Neural progenitor cell (in vitro differentiated cells): ENCODE data around the gene NSRP1. TPM values are rescaled to one million over a fixed set of nuclear protein-coding genes. Genes with fewer than 3 reads are reported as not detected.

Source experiments
- DNase-seq: peaks from one replicate; pipeline ENCODE4 v3.0.0-alpha.2; 2016; ENCODE audit warnings: low spot score
- H2AFZ ChIP-seq: fragments of 200-600 bp; sonication (generic); replicated peaks from 2 replicates; pipeline ENCODE4 v1.6.1; 2016; ENCODE audit warnings: antibody characterized with exemption
- H3F3A ChIP-seq: fragments of 200-600 bp; sonication (generic); 2 replicates; pipeline ENCODE4 v1.6.1; 2016; ENCODE audit warnings: antibody characterized with exemption, low read depth
- H3K27ac ChIP-seq: fragments of 200-600 bp; sonication (generic); 2 replicates; pipeline ENCODE4 v1.5.1; 2016; ENCODE audit warnings: mild to moderate bottlenecking
- H3K27me3 ChIP-seq: fragments of 200-600 bp; sonication (generic); 2 replicates; pipeline ENCODE4 v1.6.1; 2016; ENCODE audit warnings: mild to moderate bottlenecking, moderate library complexity
- H3K36me3 ChIP-seq: fragments of 200-600 bp; sonication (generic); 2 replicates; pipeline ENCODE4 v1.5.1; 2016
- H3K4me1 ChIP-seq: fragments of 200-600 bp; sonication (generic); 2 replicates; pipeline ENCODE4 v1.6.1; 2016; ENCODE audit warnings: mixed run types
- H3K4me2 ChIP-seq: fragments of 200-600 bp; sonication (generic); 2 replicates; pipeline ENCODE4 v1.6.1; 2016
- H3K4me3 ChIP-seq: fragments of 200-600 bp; sonication (generic); 2 replicates; pipeline ENCODE4 v1.5.1; 2016
- H3K79me2 ChIP-seq: fragments of 200-600 bp; sonication (generic); 2 replicates; pipeline ENCODE4 v1.6.1; 2016; ENCODE audit warnings: low read depth
- H3K9ac ChIP-seq: fragments of 200-600 bp; sonication (generic); 2 replicates; pipeline ENCODE4 v1.6.1; 2016
- H3K9me3 ChIP-seq: fragments of 200-600 bp; sonication (generic); 2 replicates; pipeline ENCODE4 v1.5.1; 2016; ENCODE audit warnings: low read depth
- H4K20me1 ChIP-seq: fragments of 200-600 bp; sonication (generic); 2 replicates; pipeline ENCODE4 v1.6.1; 2016; ENCODE audit warnings: low read depth
- H3K27ac Mint-ChIP-seq: 3 replicates; pipeline ENCODE4 v1.8.0; 2021; ENCODE audit warnings: mixed read lengths
- H3K27me3 Mint-ChIP-seq: 2 replicates; pipeline ENCODE4 v1.8.0; 2022; ENCODE audit warnings: low read depth, mild to moderate bottlenecking, inconsistent platforms, moderate library complexity, mixed read lengths; ENCODE audit not compliant: insufficient read depth
- H3K36me3 Mint-ChIP-seq: 3 replicates; pipeline ENCODE4 v1.8.0; 2021; ENCODE audit warnings: mixed read lengths
- H3K4me1 Mint-ChIP-seq: 3 replicates; pipeline ENCODE4 v1.8.0; 2021; ENCODE audit warnings: mixed read lengths
- H3K4me3 Mint-ChIP-seq: 3 replicates; pipeline ENCODE4 v1.8.0; 2021; ENCODE audit warnings: mild to moderate bottlenecking, moderate library complexity, mixed read lengths
- H3K9me3 Mint-ChIP-seq: 3 replicates; pipeline ENCODE4 v1.8.0; 2020; ENCODE audit warnings: mixed read lengths
- CTCF ChIP-seq: fragments of 200-600 bp; sonication (generic); IDR thresholded peaks from 2 replicates; pipeline ENCODE4 v1.5.1; 2017; ENCODE audit warnings: antibody characterized with exemption, mild to moderate bottlenecking
- EZH2 ChIP-seq: fragments of 200-600 bp; sonication (generic); IDR thresholded peaks from 2 replicates; pipeline ENCODE4 v1.6.1; 2017; ENCODE audit warnings: antibody characterized with exemption, mild to moderate bottlenecking, moderate library complexity
- EZH2phosphoT487 ChIP-seq: fragments of 200-600 bp; sonication (generic); IDR thresholded peaks from 2 replicates; pipeline ENCODE4 v1.6.1; 2017; ENCODE audit warnings: antibody characterized with exemption
- total RNA-seq: library from RNA; depleted of rRNA; stranded (reverse); fragments of >200 nt; gene quantifications from 2 replicates; pipeline ENCODE4 v1.2.3, GENCODE V29; 2015; ENCODE audit warnings: low replicate concordance

Gene NSRP1
- total RNA-seq, 1 donor from 2014 or later: 14.8 TPM

- Histone ChIP-seq H3K4me1 (no peaks in the 10 kb centered on the region), H3K79me2 (peaks cover 5% of the 10 kb centered on the region), H3F3A (no peaks in the 10 kb centered on the region), H3K27me3 (no peaks in the 10 kb centered on the region), H3K4me2 (no peak overlapping the region), H3K36me3 (peaks cover 18% of the 10 kb centered on the region), H3K27ac (no peak overlapping the region), H3K9me3 (no peaks in the 10 kb centered on the region), H2AFZ (no peak overlapping the region), H4K20me1 (peaks cover 8% of the 10 kb centered on the region), H3K9ac (no peak overlapping the region), H3K4me3 (no peak overlapping the region)
- H3K4me3 Mint-ChIP-seq: no peak overlapping the region
- DNase-seq: no peak
- no peaks in the 10 kb centered on the region for H3K27me3 Mint-ChIP-seq
- H3K36me3 Mint-ChIP-seq: peaks cover 8% of the 10 kb centered on the region
- TF ChIP-seq CTCF (no peak), EZH2phosphoT487 (no peak), EZH2 (no peak)
- no peak overlapping the region for H3K27ac Mint-ChIP-seq
- H3K9me3 Mint-ChIP-seq: no peaks in the 10 kb centered on the region
- no peaks in the 10 kb centered on the region for H3K4me1 Mint-ChIP-seq
These were observed 57.9 kb downstream of the NSRP1 start for GRCh38 chr17:30174556-30174955.

GRCh38 chr17:30176855-30177254, 60.2 kb downstream of the NSRP1 start:
- Histone ChIP-seq H3K27me3 (no peaks in the 10 kb centered on the region), H3K4me1 (no peaks in the 10 kb centered on the region), H2AFZ (no peak overlapping the region), H3K4me2 (no peak overlapping the region), H3F3A (no peaks in the 10 kb centered on the region), H3K79me2 (no peaks in the 10 kb centered on the region), H3K4me3 (no peak overlapping the region), H3K9me3 (no peaks in the 10 kb centered on the region), H3K36me3 (peaks cover 25% of the 10 kb centered on the region), H3K9ac (no peak overlapping the region), H4K20me1 (no peaks in the 10 kb centered on the region), H3K27ac (no peak overlapping the region)
- Mint-ChIP-seq H3K4me3 (no peak overlapping the region), H3K36me3 (peaks cover 11% of the 10 kb centered on the region), H3K9me3 (no peaks in the 10 kb centered on the region), H3K4me1 (no peaks in the 10 kb centered on the region), H3K27me3 (no peaks in the 10 kb centered on the region), H3K27ac (no peak overlapping the region)
- TF ChIP-seq EZH2phosphoT487 (no peak), CTCF (no peak), EZH2 (no peak)
- no peak for DNase-seq

- peaks cover 31% of the 10 kb centered on the region for H3K36me3 Mint-ChIP-seq
- peaks cover 12% of the 10 kb centered on the region for H3F3A ChIP-seq
These were observed 70.1 kb downstream of the NSRP1 start for GRCh38 chr17:30186761-30187160.

More at GRCh38 chr17:30186761-30187160, 70.1 kb downstream of the NSRP1 start:
- Histone ChIP-seq H3K9me3 (no peaks in the 10 kb centered on the region), H4K20me1 (no peaks in the 10 kb centered on the region), H2AFZ (no peak overlapping the region), H3K4me1 (no peaks in the 10 kb centered on the region), H3K9ac (no peak overlapping the region), H3K4me2 (no peak overlapping the region), H3K36me3 (peaks cover 15% of the 10 kb centered on the region), H3K27ac (no peak overlapping the region), H3K27me3 (no peaks in the 10 kb centered on the region), H3K79me2 (no peaks in the 10 kb centered on the region), H3K4me3 (no peak overlapping the region)
- TF ChIP-seq CTCF: no peak
- no peak for TF ChIP-seq EZH2phosphoT487
- TF ChIP-seq EZH2: no peak
- H3K27me3 Mint-ChIP-seq: no peaks in the 10 kb centered on the region
- H3K4me1 Mint-ChIP-seq: no peaks in the 10 kb centered on the region
- no peak overlapping the region for H3K27ac Mint-ChIP-seq
- DNase-seq: no peak
- H3K9me3 Mint-ChIP-seq: no peaks in the 10 kb centered on the region
- no peak overlapping the region for H3K4me3 Mint-ChIP-seq
